ENCODE data around the gene GPHB5.

DNA sequence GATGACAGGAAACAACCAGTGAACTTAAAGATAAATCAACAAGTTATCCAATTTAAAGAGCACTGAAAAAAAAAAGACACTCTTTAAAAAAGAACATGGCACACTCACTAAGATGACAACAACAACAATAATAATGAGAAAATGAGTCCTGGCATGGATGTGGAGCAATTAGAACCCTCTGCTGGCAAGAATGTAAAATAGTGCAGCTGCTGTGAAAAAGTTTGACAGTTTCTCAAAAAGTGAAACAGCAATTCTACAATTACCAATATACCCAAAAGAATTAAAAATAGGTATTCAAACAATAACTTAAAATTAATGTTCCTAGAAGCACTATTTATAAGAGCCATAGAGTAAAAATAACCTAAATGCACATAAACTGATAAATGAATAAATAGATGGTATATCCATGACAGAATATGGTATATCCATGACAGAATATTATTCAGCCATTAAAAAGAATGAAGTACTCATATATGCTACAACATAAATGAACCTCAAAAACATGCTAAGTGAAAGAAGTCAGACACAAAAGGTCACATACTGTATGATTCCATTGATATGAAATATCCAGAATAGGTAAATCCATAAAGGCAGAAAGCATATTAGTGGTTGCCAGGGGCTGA lies 49.1 kb upstream of the GPHB5 start:
- no peak for TF ChIP-seq POLR2A (IDR thresholded peaks at IDR 0.05; ENCODE audit: low read depth, low read length)
- no peak for TF ChIP-seq TAF1 (IDR thresholded peaks at IDR 0.05; ENCODE audit: borderline replicate concordance, low read depth, low read length)
- no peak for TF ChIP-seq POLR2AphosphoS5 (IDR thresholded peaks at IDR 0.05; ENCODE audit: low read depth, low read length)
